Stimulated activated memory B cell treated with anti-CD40 and anti-IgM and Interleukin-4, amounts not matched to agents 10 μg/mL and 1 μg/mL and 100 μg/mL, for 72 hours (primary cell): ENCODE results near the gene CAVIN2.

ENCODE experiments used
- ATAC-seq: fragments of 150-1000 bp; cut with Tn5 transposase; 2 replicates; pipeline ENCODE4 v1.10.0; 2021
- H3K27ac Mint-ChIP-seq: one replicate; pipeline ENCODE4 v1.8.0; 2022; ENCODE audit warnings: mild to moderate bottlenecking, mixed read lengths
- H3K27me3 Mint-ChIP-seq: one replicate; pipeline ENCODE4 v1.8.0; 2022; ENCODE audit warnings: mixed read lengths
- H3K36me3 Mint-ChIP-seq: one replicate; pipeline ENCODE4 v1.8.0; 2022; ENCODE audit warnings: mixed read lengths
- H3K4me1 Mint-ChIP-seq: one replicate; pipeline ENCODE4 v1.8.0; 2022; ENCODE audit warnings: mixed read lengths
- H3K4me3 Mint-ChIP-seq: one replicate; pipeline ENCODE4 v1.8.0; 2022; ENCODE audit warnings: mild to moderate bottlenecking, moderate library complexity, mixed read lengths
- H3K9me3 Mint-ChIP-seq: one replicate; pipeline ENCODE4 v1.8.0; 2022; ENCODE audit warnings: mixed read lengths

CAVIN2 gene

GRCh38 chr2:191870744-191871143 is 23.9 kb upstream of the CAVIN2 start:
- Mint-ChIP-seq H3K4me1 (no peaks in the 10 kb centered on the region), H3K27ac (no peak overlapping the region), H3K4me3 (no peak overlapping the region), H3K27me3 (peaks cover 8% of the 10 kb centered on the region), H3K36me3 (no peaks in the 10 kb centered on the region), H3K9me3 (no peaks in the 10 kb centered on the region)
- no peak for ATAC-seq

- Mint-ChIP-seq H3K36me3 (no peaks in the 10 kb centered on the region), H3K27ac (no peak overlapping the region), H3K27me3 (peaks cover 16% of the 10 kb centered on the region), H3K9me3 (no peaks in the 10 kb centered on the region), H3K4me1 (no peaks in the 10 kb centered on the region), H3K4me3 (no peak overlapping the region)
- ATAC-seq = no peak
Measured at GRCh38 chr2:191869781-191870180, 22.9 kb upstream of the CAVIN2 start.

- Mint-ChIP-seq H3K36me3 (no peaks in the 10 kb centered on the region), H3K9me3 (no peaks in the 10 kb centered on the region), H3K4me1 (no peaks in the 10 kb centered on the region), H3K27me3 (peaks cover 22% of the 10 kb centered on the region), H3K4me3 (no peak overlapping the region), H3K27ac (no peak overlapping the region)
- ATAC-seq = no peak
Measured at GRCh38 chr2:191869178-191869577, 22.3 kb upstream of the CAVIN2 start.

GRCh38 chr2:191867507-191867847 is 20.6 kb upstream of the CAVIN2 start:
- Mint-ChIP-seq H3K4me3 (no peak overlapping the region), H3K4me1 (no peaks in the 10 kb centered on the region), H3K9me3 (no peaks in the 10 kb centered on the region), H3K27me3 (peaks cover 22% of the 10 kb centered on the region), H3K36me3 (no peaks in the 10 kb centered on the region), H3K27ac (no peak overlapping the region)
- no peak for ATAC-seq

- ATAC-seq = no peak
- peaks cover 22% of the 10 kb centered on the region for H3K27me3 Mint-ChIP-seq
Measured at GRCh38 chr2:191866675-191867506, 20.0 kb upstream of the CAVIN2 start.

GRCh38 chr2:191866195-191866594 is 19.3 kb upstream of the CAVIN2 start:
- no peak for ATAC-seq
- Mint-ChIP-seq H3K27ac (no peak overlapping the region), H3K9me3 (no peaks in the 10 kb centered on the region), H3K27me3 (peaks cover 22% of the 10 kb centered on the region), H3K36me3 (no peaks in the 10 kb centered on the region), H3K4me1 (no peaks in the 10 kb centered on the region), H3K4me3 (no peak overlapping the region)

More at GRCh38 chr2:191866675-191867506, 20.0 kb upstream of the CAVIN2 start:
- Mint-ChIP-seq H3K4me1 (no peaks in the 10 kb centered on the region), H3K9me3 (no peaks in the 10 kb centered on the region), H3K4me3 (no peak overlapping the region), H3K27ac (no peak overlapping the region), H3K36me3 (no peaks in the 10 kb centered on the region)

- Mint-ChIP-seq H3K9me3 (peaks cover 3% of the 10 kb centered on the region), H3K27ac (no peak overlapping the region), H3K4me1 (no peaks in the 10 kb centered on the region), H3K4me3 (no peak overlapping the region), H3K27me3 (peaks cover 22% of the 10 kb centered on the region), H3K36me3 (no peaks in the 10 kb centered on the region)
- no peak for ATAC-seq
Measured at GRCh38 chr2:191864628-191865374, 17.9 kb upstream of the CAVIN2 start.

- Mint-ChIP-seq H3K36me3 (no peaks in the 10 kb centered on the region), H3K27ac (no peak overlapping the region), H3K4me1 (no peaks in the 10 kb centered on the region), H3K27me3 (peaks cover 16% of the 10 kb centered on the region), H3K4me3 (no peak overlapping the region), H3K9me3 (peaks cover 3% of the 10 kb centered on the region)
- no peak for ATAC-seq
Measured at GRCh38 chr2:191863988-191864387, 17.1 kb upstream of the CAVIN2 start.

- peaks cover 3% of the 10 kb centered on the region for H3K9me3 Mint-ChIP-seq
- H3K4me1 Mint-ChIP-seq = no peaks in the 10 kb centered on the region
- ATAC-seq = no peak
- no peak overlapping the region for H3K4me3 Mint-ChIP-seq
- H3K27me3 Mint-ChIP-seq = peaks cover 14% of the 10 kb centered on the region
- H3K27ac Mint-ChIP-seq = no peak overlapping the region
- no peaks in the 10 kb centered on the region for H3K36me3 Mint-ChIP-seq
Measured at GRCh38 chr2:191862156-191862775, 15.4 kb upstream of the CAVIN2 start.

GRCh38 chr2:191860760-191861466 is 14.0 kb upstream of the CAVIN2 start:
- Mint-ChIP-seq H3K27me3 (peaks cover 14% of the 10 kb centered on the region), H3K4me3 (no peak overlapping the region), H3K27ac (no peak overlapping the region), H3K36me3 (no peaks in the 10 kb centered on the region), H3K9me3 (peaks cover 3% of the 10 kb centered on the region), H3K4me1 (no peaks in the 10 kb centered on the region)
- ATAC-seq = no peak

GRCh38 chr2:191859681-191860080 is 12.8 kb upstream of the CAVIN2 start:
- Mint-ChIP-seq H3K36me3 (no peaks in the 10 kb centered on the region), H3K9me3 (peaks cover 3% of the 10 kb centered on the region), H3K4me1 (no peaks in the 10 kb centered on the region), H3K27ac (no peak overlapping the region), H3K27me3 (peaks cover 9% of the 10 kb centered on the region), H3K4me3 (no peak overlapping the region)
- no peak for ATAC-seq

GRCh38 chr2:191857886-191858285 is 11.0 kb upstream of the CAVIN2 start:
- ATAC-seq = no peak
- H3K4me3 Mint-ChIP-seq = no peak overlapping the region
- H3K4me1 Mint-ChIP-seq = no peaks in the 10 kb centered on the region
- H3K27me3 Mint-ChIP-seq = peaks cover 9% of the 10 kb centered on the region
- no peaks in the 10 kb centered on the region for H3K36me3 Mint-ChIP-seq
- peaks cover 3% of the 10 kb centered on the region for H3K9me3 Mint-ChIP-seq
- H3K27ac Mint-ChIP-seq = no peak overlapping the region

- H3K4me1 Mint-ChIP-seq = no peaks in the 10 kb centered on the region
- no peak overlapping the region for H3K4me3 Mint-ChIP-seq
- H3K27ac Mint-ChIP-seq = no peak overlapping the region
- peaks cover 9% of the 10 kb centered on the region for H3K27me3 Mint-ChIP-seq
- H3K9me3 Mint-ChIP-seq = peaks cover 3% of the 10 kb centered on the region
- no peak for ATAC-seq
- H3K36me3 Mint-ChIP-seq = no peaks in the 10 kb centered on the region
Measured at GRCh38 chr2:191857259-191857805, 10.4 kb upstream of the CAVIN2 start.

- H3K9me3 Mint-ChIP-seq = peaks cover 3% of the 10 kb centered on the region
- peaks cover 9% of the 10 kb centered on the region for H3K27me3 Mint-ChIP-seq
Measured at GRCh38 chr2:191856111-191856876, 9.4 kb upstream of the CAVIN2 start.

More at GRCh38 chr2:191856111-191856876, 9.4 kb upstream of the CAVIN2 start:
- Mint-ChIP-seq H3K27ac (no peak overlapping the region), H3K4me1 (no peaks in the 10 kb centered on the region), H3K4me3 (no peak overlapping the region), H3K36me3 (no peaks in the 10 kb centered on the region)
- ATAC-seq = no peak
